Measurements from ENCODE around the gene SH3BGRL. TPM values are rescaled to one million over a fixed set of nuclear protein-coding genes. Genes with fewer than 3 reads are reported as not detected.

Gene SH3BGRL
- total RNA-seq (2021) (46.6 and 60.6 TPM in 2 replicates), Bru-seq, nascent RNA (percentile 60 among the genes with signal in this experiment), BruChase-seq, experiment 1, labeled RNA remaining after a 2-hour chase (percentile 62 among the genes with signal in this experiment), BruChase-seq, experiment 2, labeled RNA remaining after a 6-hour chase (percentile 55 among the genes with signal in this experiment)
- long read RNA-seq, transcript SH3BGRL-201 (4 exons, 1,923 nt), result major isoform, 153 of 157 reads
- long read RNA-seq, partial matches to known transcripts, result 0 of 157 reads
- long read RNA-seq, other reads (novel, unspliced or antisense), result 3 of 157 reads

GRCh38 chrX:81201671-81202455 is at the start of gene SH3BGRL, which contains the start of gene HMGN5:
Gene SH3BGRL, plus strand, starts transcription at chrX:81202102. Its CDS starts 99 bp downstream, at chrX:81202201.
Gene HMGN5, minus strand, starts transcription at chrX:81201913. Its CDS starts 80,364 bp downstream, at chrX:81121549.
- Histone ChIP-seq H3K79me2 (ENCODE audit: low read depth) (no peaks in the 10 kb centered on the region), H3K9me2 (ENCODE audit: insufficient read depth) (no peaks in the 10 kb centered on the region), H3K36me3 (ENCODE audit: low read depth) (no peaks in the 10 kb centered on the region), H3K9me3 (ENCODE audit: insufficient read depth, low read depth) (no peaks in the 10 kb centered on the region), H3F3A (ENCODE audit: insufficient read depth, low read depth) (no peaks in the 10 kb centered on the region), H3K4me1 (replicated peaks; ENCODE audit: insufficient read depth) (no peaks in the 10 kb centered on the region), H4K20me1 (ENCODE audit: insufficient read depth) (no peaks in the 10 kb centered on the region), H2AFZ (peak within 1 kb of the TSS; percentile 68), H3K4me3 (peak within 1 kb of the TSS; percentile 28; the same call in 1 of the 2 replicates), H3K27me3 (ENCODE audit: insufficient read depth, low read depth) (no peaks in the 10 kb centered on the region), H3K4me2 (peak within 1 kb of the TSS; percentile 61), H3K27ac (no peak within 1 kb of the TSS)
- TF ChIP-seq EZH2 (IDR thresholded peaks at IDR 0.05; ENCODE audit: low read depth) (no peak), CTCF (conservative IDR thresholded peaks at IDR 0.05) (no peak)
- no TSS peak for BruUV-seq (replicated peaks)
- POLR2A ChIA-PET (ENCODE audit: unreplicated experiment), result interaction anchor here (0.6 to 0.7 kb wide), 2 partner anchors 79 to 96 kb away, joined by 3 to 8 read pairs; no protein-coding TSS in a partner anchor
- CTCF ChIA-PET, result no interaction called here
- intact Hi-C loops (cut with micrococcal nuclease; ENCODE audit: unreplicated experiment), result loop anchor here (2.0 to 10.0 kb wide), 3 partner anchors 59 to 327 kb away; no protein-coding TSS in a partner anchor
- DNase-seq, result peak in 1 of 2 experiments; percentile 72

GRCh38 chrX:81168391-81168790 is 33.5 kb upstream of the SH3BGRL start:
- Histone ChIP-seq H3K27ac (no peak overlapping the region), H2AFZ (no peak overlapping the region), H3K36me3 (ENCODE audit: low read depth) (no peaks in the 10 kb centered on the region), H3K4me2 (no peak overlapping the region), H3K4me1 (replicated peaks; ENCODE audit: insufficient read depth) (no peaks in the 10 kb centered on the region), H3K27me3 (ENCODE audit: insufficient read depth, low read depth) (no peaks in the 10 kb centered on the region), H3F3A (ENCODE audit: insufficient read depth, low read depth) (no peaks in the 10 kb centered on the region), H3K4me3 (no peak overlapping the region), H4K20me1 (ENCODE audit: insufficient read depth) (no peaks in the 10 kb centered on the region), H3K9me3 (ENCODE audit: insufficient read depth, low read depth) (no peaks in the 10 kb centered on the region), H3K79me2 (ENCODE audit: low read depth) (no peaks in the 10 kb centered on the region), H3K9me2 (ENCODE audit: insufficient read depth) (no peaks in the 10 kb centered on the region)
- no peak for TF ChIP-seq CTCF (conservative IDR thresholded peaks at IDR 0.05)
- no peak for TF ChIP-seq EZH2 (IDR thresholded peaks at IDR 0.05; ENCODE audit: low read depth)
- CTCF ChIA-PET, result no interaction called here
- DNase-seq, result no peak
- POLR2A ChIA-PET (ENCODE audit: unreplicated experiment), result no interaction called here
- intact Hi-C loops (cut with micrococcal nuclease; ENCODE audit: unreplicated experiment), result no loop called here
- BruUV-seq (replicated peaks), result no TSS peak

DNA sequence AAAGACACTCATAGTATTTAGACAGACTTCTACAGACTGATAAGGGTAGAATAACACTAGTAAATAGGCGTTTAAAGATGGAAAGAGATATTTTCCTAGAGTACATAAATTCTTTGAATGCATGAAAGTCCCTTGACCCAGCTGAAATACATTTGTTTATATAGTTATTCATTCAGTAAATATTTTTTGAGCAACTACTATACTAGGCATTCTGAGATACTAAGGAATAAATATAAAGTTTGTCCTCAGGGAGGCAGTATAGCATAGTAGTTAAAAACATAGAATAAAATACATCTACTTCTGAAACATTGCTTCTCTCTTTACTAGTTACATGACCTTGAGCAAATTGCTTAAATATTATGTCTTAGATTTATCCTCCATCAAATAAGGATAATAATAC is 27.6 kb upstream of the SH3BGRL start:
- no peak overlapping the region for H3K27ac ChIP-seq
- DNase-seq, result no peak
- no peaks in the 10 kb centered on the region for H3K9me2 ChIP-seq (ENCODE audit: insufficient read depth)
- H3K27me3 ChIP-seq (ENCODE audit: insufficient read depth, low read depth), result no peaks in the 10 kb centered on the region
- no peaks in the 10 kb centered on the region for H4K20me1 ChIP-seq (ENCODE audit: insufficient read depth)
- no peak overlapping the region for H3K4me3 ChIP-seq
- H3K36me3 ChIP-seq (ENCODE audit: low read depth), result no peaks in the 10 kb centered on the region
- peak; percentile 32; the same call in 1 of the 2 replicates for TF ChIP-seq CTCF (conservative IDR thresholded peaks at IDR 0.05)
- TF ChIP-seq EZH2 (IDR thresholded peaks at IDR 0.05; ENCODE audit: low read depth), result no peak
- no peaks in the 10 kb centered on the region for H3K79me2 ChIP-seq (ENCODE audit: low read depth)
- ChIA-PET POLR2A (ENCODE audit: unreplicated experiment) (no interaction called here), CTCF (no interaction called here)
- no TSS peak for BruUV-seq (replicated peaks)
- H3F3A ChIP-seq (ENCODE audit: insufficient read depth, low read depth), result no peaks in the 10 kb centered on the region
- H2AFZ ChIP-seq, result no peak overlapping the region
- intact Hi-C loops (cut with micrococcal nuclease; ENCODE audit: unreplicated experiment), result loop anchor here (2.0 kb wide), 1 partner anchor 203 kb away; no protein-coding TSS in a partner anchor
- no peaks in the 10 kb centered on the region for H3K4me1 ChIP-seq (replicated peaks; ENCODE audit: insufficient read depth)
- no peak overlapping the region for H3K4me2 ChIP-seq
- H3K9me3 ChIP-seq (ENCODE audit: insufficient read depth, low read depth), result no peaks in the 10 kb centered on the region

Measured in PC-9 (cell line).